Pancreas (tissue), 10 donors: ENCODE data around the gene OR52N5. TPM values are rescaled to one million over a fixed set of nuclear protein-coding genes. Genes with fewer than 3 reads are reported as not detected.

Experiments
- ATAC-seq, 4 donors: fragments of 200-7000 bp; cut with Tn5 transposase; one replicate each; pipeline versions ENCODE4 v1.8.0 to v1.9.1; 2020; ENCODE audit warnings: mild to moderate bottlenecking in 4 of 4, moderate library complexity in 4 of 4
- DNase-seq, 6 donors: peaks; one replicate each; pipeline ENCODE4 v3.0.0-alpha.2; 2020
- FAIRE-seq: peaks from 2 replicates; lab custom pipeline; 2012; peaks lifted over from hg19 to GRCh38; lab: Jason Lieb, UNC
- H3K27ac ChIP-seq, 4 donors: fragments of 200-600 bp; sonication (generic); 1 replicate in 3 of 4; 2 replicates in 1 of 4; pipeline versions ENCODE4 v1.5.0 to v1.8.0; 2020
- H3K27me3 ChIP-seq, 4 donors: fragments of 200-600 bp; one replicate each; pipeline ENCODE4 v1.8.0; 2021
- H3K36me3 ChIP-seq, 3 donors: fragments of 200-600 bp; sonication (generic) in 1 of 3; one replicate each; pipeline versions ENCODE4 v1.5.0 to v1.8.0; 2020 to 2021
- H3K4me1 ChIP-seq, 3 donors: fragments of 200-600 bp; one replicate each; pipeline ENCODE4 v1.8.0; 2021
- H3K4me3 ChIP-seq, 4 donors: fragments of 200-600 bp; sonication (generic) in 2 of 4; one replicate each; pipeline versions ENCODE4 v1.5.0 to v1.8.0; 2020 to 2021
- H3K9me3 ChIP-seq, 4 donors: fragments of 200-600 bp; one replicate each; pipeline ENCODE4 v1.8.0; 2021
- CTCF ChIP-seq, 4 donors: fragments of 200-600 bp; sonication (generic) in 3 of 4; IDR thresholded peaks; one replicate each; pipeline versions ENCODE4 v1.5.0 to v1.8.0; 2021; ENCODE audit warnings: antibody characterized with exemption in 4 of 4
- WGBS, 2 donors: extraction: QIAGEN DNeasy Blood & Tissue Kit; methylation state at CpG; one replicate each; pipeline ENCODE4 v1.1.7; 2013; 5-methylcytosine and 5-hydroxymethylcytosine counted together
- intact Hi-C, 3 donors: fragments of 100-400 bp; cut with DNase I; formaldehyde crosslinking; loops; one replicate each; pipeline versions ENCODE4 v1.11.1 to v1.14.2; 2022
- polyA plus RNA-seq, 2 donors: library from polyadenylated mRNA; stranded (reverse); fragments of 200-250 nt; gene quantifications; one replicate each; pipeline ENCODE4 v1.2.3, GENCODE V29; 2013
- total RNA-seq, 6 donors: library from RNA; stranded (reverse); fragmentation: NEBNext Ultra II Directional in 4 of 6; extraction: Animal tissue kit (Norgen Biotek cat#: 25700) in 4 of 6; gene quantifications; one replicate each; pipeline versions ENCODE4 v1.2.1 to v1.2.4, GENCODE V29; 2021 to 2023
- donor health status: healthy with polysubstance abuse.
- donor health status: DM: no; HTN: no; CAD: no; lungs with moderate emphysema.
- donor health status: DM: no; HTN: no; CAD: no.
- donor health status: control.
- donor health status: control.
- donor health status: Bipolar disorder and iron deficiency.
- donor health status: DM: yes; HTN: yes; CAD: no.
- donor health status: DM: no; HTN: no; CAD: no.
- donor health status: DM: no; HTN: no; CAD: no.
- donor health status: DM: yes; HTN: yes; CAD: no.

The OR52N5 gene
- total and polyA plus RNA-seq, 8 donors, result 0.12 TPM; not detected in 7

DNA sequence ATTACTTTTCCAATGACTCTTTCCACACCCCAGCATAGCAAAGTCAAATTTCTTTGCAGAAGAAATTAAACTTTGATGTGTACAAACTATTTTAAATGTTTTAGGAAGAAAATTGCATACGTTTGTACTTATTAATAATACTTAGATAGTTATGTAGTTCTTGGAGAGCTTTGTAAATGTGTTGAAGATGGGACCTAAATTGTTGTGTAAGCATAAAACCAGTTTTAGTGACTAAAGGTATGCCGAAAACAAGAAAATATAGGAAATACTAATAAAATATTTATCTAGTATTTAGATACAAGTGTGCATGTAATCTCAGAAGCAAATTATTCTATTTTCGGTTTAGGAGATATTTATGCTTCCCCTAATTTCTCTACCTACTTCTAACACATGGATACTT is 33.3 kb downstream of the OR52N5 start:
- no peaks in the 10 kb centered on the region for H3K4me1 ChIP-seq
- FAIRE-seq (no peak), DNase-seq (no peak), ATAC-seq (no peak)
- H3K36me3 ChIP-seq, result no peaks in the 10 kb centered on the region
- H3K9me3 ChIP-seq, result no peaks in the 10 kb centered on the region
- intact Hi-C loops, result no loop called here
- no peak overlapping the region for H3K27ac ChIP-seq
- H3K27me3 ChIP-seq, result peaks cover 0 to 7% (median 2%) of the 10 kb centered on the region in 4 donors
- H3K4me3 ChIP-seq, result no peak overlapping the region
- no peak for TF ChIP-seq CTCF (IDR thresholded peaks at IDR 0.05)
- whole genome bisulfite sequencing, 2 donors, result 51 to 68% methylated on average over 3 of the region's 3 CpGs

DNA sequence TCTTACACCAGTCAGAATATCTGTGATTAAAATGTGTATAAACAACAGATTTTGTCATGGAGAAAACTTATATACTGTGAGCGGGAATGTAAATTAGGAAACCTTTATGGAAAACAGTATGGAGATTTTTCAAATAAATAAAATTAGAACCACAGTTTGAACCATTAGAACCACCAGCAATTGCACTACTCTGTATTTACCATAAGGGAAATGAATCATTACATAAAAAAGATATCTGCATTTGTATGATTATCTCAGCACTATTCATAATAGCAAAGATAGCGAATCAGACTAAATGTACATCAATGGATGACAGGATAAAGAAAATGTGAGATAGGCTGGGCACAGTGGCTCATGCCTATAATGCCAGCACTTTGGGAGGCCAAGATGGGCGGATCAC is 36.5 kb downstream of the OR52N5 start:
- FAIRE-seq, result no peak
- ATAC-seq, result no peak
- Histone ChIP-seq H3K27ac (no peak overlapping the region), H3K4me3 (no peak overlapping the region), H3K36me3 (no peaks in the 10 kb centered on the region), H3K4me1 (no peaks in the 10 kb centered on the region), H3K27me3 (peaks cover 0 to 6% (median 2%) of the 10 kb centered on the region in 4 donors), H3K9me3 (no peaks in the 10 kb centered on the region)
- no peak for DNase-seq
- WGBS, 2 donors, result 77 to 89% methylated on average over 3 of the region's 3 CpGs
- TF ChIP-seq CTCF (IDR thresholded peaks at IDR 0.05), result no peak
- intact Hi-C loops, result no loop called here

- Histone ChIP-seq H3K27ac (no peak overlapping the region), H3K9me3 (no peaks in the 10 kb centered on the region), H3K4me3 (no peak overlapping the region), H3K27me3 (peaks cover 0 to 4% (median 0%) of the 10 kb centered on the region in 4 donors), H3K4me1 (no peaks in the 10 kb centered on the region), H3K36me3 (no peaks in the 10 kb centered on the region)
- no peak for TF ChIP-seq CTCF (IDR thresholded peaks at IDR 0.05)
- no peak for ATAC-seq
- WGBS, 2 donors, result 33 to 36% methylated on average over 1 of the region's 1 CpG
- intact Hi-C loops, result no loop called here
- no peak for FAIRE-seq
- no peak for DNase-seq
Observed at GRCh38 chr11:5738431-5738830, 44.7 kb downstream of the OR52N5 start.

GRCh38 chr11:5737670-5738392 is 45.3 kb downstream of the OR52N5 start:
- no peak for FAIRE-seq

More at GRCh38 chr11:5737670-5738392, 45.3 kb downstream of the OR52N5 start:
- Histone ChIP-seq H3K27ac (no peak overlapping the region), H3K27me3 (peaks cover 0 to 4% (median 0%) of the 10 kb centered on the region in 4 donors), H3K4me1 (no peaks in the 10 kb centered on the region), H3K4me3 (no peak overlapping the region), H3K9me3 (no peaks in the 10 kb centered on the region), H3K36me3 (no peaks in the 10 kb centered on the region)
- ATAC-seq (no peak), DNase-seq (no peak)
- no peak for TF ChIP-seq CTCF (IDR thresholded peaks at IDR 0.05)
- intact Hi-C loops, result no loop called here
- 69 to 71% methylated on average over 6 of the region's 6 CpGs for WGBS, 2 donors
